ENCODE data around the gene TAF7L.

- TF ChIP-seq CTCF (conservative IDR thresholded peaks at IDR 0.05 in 1 of 2, IDR thresholded peaks at IDR 0.05 in 1 of 2; ENCODE audit: low read depth in 1 of 2, low read length in 2 of 2) (no peak), EZH2 (IDR thresholded peaks at IDR 0.05; ENCODE audit: low read length, missing control alignments) (no peak)
Measured at GRCh38 chrX:101258259-101258581, 32.9 kb downstream of the TAF7L start.

All from fibroblast of lung (primary cell).